SK-N-SH (cell line): ENCODE results near the gene CFDP1. TPM values are rescaled to one million over a fixed set of nuclear protein-coding genes. Genes with fewer than 3 reads are reported as not detected.
A peak's percentile ranks its signal among the peaks of the same experiment; 100 is the strongest.

Source experiments
- CTCF ChIA-PET: fragments of 300-600, 350-600 bp; formaldehyde crosslinking; extraction: SDS; loops from one replicate; lab custom pipeline; 2021; lab: Yijun Ruan, JAX
- POLR2A ChIA-PET: fragments of 350-600 bp; sonication (Branson Sonifier 250); formaldehyde crosslinking; extraction: SDS; loops from one replicate; lab custom pipeline; 2020; ENCODE audit warnings: antibody characterized with exemption, inconsistent platforms; lab: Yijun Ruan, JAX
- DNase-seq: peaks from one replicate; pipeline ENCODE4 v3.0.0; 2012
- H2AFZ ChIP-seq: fragments of 200-600 bp; sonication (generic); 2 replicates; pipeline ENCODE4 v1.8.1; 2016; ENCODE audit warnings: antibody characterized with exemption, mild to moderate bottlenecking, low read depth
- H3F3A ChIP-seq: fragments of 200-600 bp; sonication (generic); replicated peaks from 2 replicates; pipeline ENCODE3; 2016; ENCODE audit warnings: antibody characterized with exemption, mild to moderate bottlenecking; ENCODE audit not compliant: insufficient read depth
- H3K27ac ChIP-seq, 2 experiments: fragments of 200-500 bp in 1 of 2; fragments of 200-600 bp in 1 of 2; sonication (Bioruptor generic) in 1 of 2; sonication (generic), shearing (Covaris generic) in 1 of 2; 2 replicates each; pipeline versions ENCODE4 v1.5.1 to v1.6.1; 2014 to 2016; ENCODE audit warnings: low read depth in 2 of 2, inconsistent platforms in 1 of 2, low read length in 1 of 2, mild to moderate bottlenecking in 1 of 2, mixed read lengths in 1 of 2
- H3K27me3 ChIP-seq: fragments of 200-600 bp; sonication (generic), shearing (Covaris generic); 2 replicates; pipeline ENCODE4 v1.6.1; 2016; ENCODE audit warnings: mixed run types; ENCODE audit not compliant: insufficient read depth
- H3K36me3 ChIP-seq, 2 experiments: fragments of 200-500 bp in 1 of 2; fragments of 200-600 bp in 1 of 2; sonication (Bioruptor generic) in 1 of 2; sonication (generic) in 1 of 2; replicated peaks in 1 of 2; 2 replicates each; pipeline versions ENCODE3 to v1.5.1; 2014 to 2016; ENCODE audit warnings: low read length in 1 of 2, mild to moderate bottlenecking in 1 of 2; ENCODE audit not compliant: insufficient read depth in 2 of 2, control insufficient read depth in 1 of 2
- H3K4me1 ChIP-seq, 2 experiments: fragments of 200-500 bp in 1 of 2; fragments of 200-600 bp in 1 of 2; sonication (Bioruptor generic) in 1 of 2; sonication (generic), shearing (Covaris generic) in 1 of 2; 2 replicates each; pipeline versions ENCODE4 v1.5.1 to v1.6.1; 2014 to 2016; ENCODE audit warnings: low read depth in 1 of 2, low read length in 1 of 2, mixed run types in 1 of 2; ENCODE audit not compliant: insufficient read depth in 2 of 2, control insufficient read depth in 1 of 2
- H3K4me2 ChIP-seq: fragments of 200-600 bp; sonication (generic), shearing (Covaris generic); 2 replicates; pipeline ENCODE4 v1.6.1; 2017; ENCODE audit warnings: mixed run types
- H3K4me3 ChIP-seq, 2 experiments: fragments of 200-500 bp in 1 of 2; fragments of 200-600 bp in 1 of 2; sonication (Bioruptor generic) in 1 of 2; sonication (generic), shearing (Covaris generic) in 1 of 2; 2 replicates each; pipeline versions ENCODE4 v1.5.1 to v1.8.1; 2014 to 2016; ENCODE audit warnings: low read depth in 2 of 2, inconsistent platforms in 1 of 2, low read length in 1 of 2, mild to moderate bottlenecking in 1 of 2, mixed read lengths in 1 of 2, moderate library complexity in 1 of 2
- H3K79me2 ChIP-seq: fragments of 200-600 bp; sonication (generic); 2 replicates; pipeline ENCODE4 v1.8.1; 2017; ENCODE audit warnings: mild to moderate bottlenecking; ENCODE audit not compliant: insufficient read depth
- H3K9ac ChIP-seq: fragments of 200-600 bp; sonication (generic); 2 replicates; pipeline ENCODE4 v1.6.1; 2017; ENCODE audit warnings: mixed run types
- H3K9me2 ChIP-seq: fragments of 200-600 bp; sonication (generic); 2 replicates; pipeline ENCODE4 v1.6.1; 2017; ENCODE audit warnings: mixed run types
- H3K9me3 ChIP-seq: fragments of 200-600 bp; sonication (generic); 2 replicates; pipeline ENCODE4 v1.6.1; 2017; ENCODE audit warnings: mixed run types, mild to moderate bottlenecking, moderate library complexity
- H4K20me1 ChIP-seq: fragments of 200-600 bp; sonication (generic); 2 replicates; pipeline ENCODE4 v1.6.1; 2017; ENCODE audit warnings: mild to moderate bottlenecking, mixed run types; ENCODE audit not compliant: insufficient read depth
- ELF1 ChIP-seq: IDR thresholded peaks from 2 replicates; pipeline ENCODE4 v1.4.0; 2012
- EP300 ChIP-seq, 2 experiments: IDR thresholded peaks; 2 replicates each; pipeline versions ENCODE4 v1.4.0 to v1.6.1; 2012; ENCODE audit warnings: borderline replicate concordance in 1 of 2, low read depth in 1 of 2, low read length in 1 of 2
- EZH2phosphoT487 ChIP-seq: fragments of 200-600 bp; sonication (generic); IDR thresholded peaks from 2 replicates; pipeline ENCODE4 v1.6.1; 2017; ENCODE audit warnings: low read depth, mixed run types, mild to moderate bottlenecking, antibody characterized with exemption, moderate library complexity, borderline replicate concordance
- FOSL2 ChIP-seq: IDR thresholded peaks from 2 replicates; pipeline ENCODE4 v1.4.0; 2012; ENCODE audit warnings: low read depth, mild to moderate bottlenecking, moderate library complexity, borderline replicate concordance
- FOXM1 ChIP-seq: IDR thresholded peaks from 2 replicates; pipeline ENCODE4 v1.4.0; 2012; ENCODE audit warnings: low read depth, mild to moderate bottlenecking
- GABPA ChIP-seq: IDR thresholded peaks from 2 replicates; pipeline ENCODE4 v1.4.0; 2012; ENCODE audit warnings: low read depth, mild to moderate bottlenecking
- GATA2 ChIP-seq: sonication (generic); formaldehyde crosslinking; IDR thresholded peaks from 2 replicates; pipeline ENCODE4 v1.5.0; 2020; ENCODE audit warnings: mild to moderate bottlenecking, missing genetic modification reagents
- IRF3 ChIP-seq: fragments of 150-350 bp; IDR thresholded peaks from 2 replicates; pipeline ENCODE4 v1.6.1; 2016; ENCODE audit warnings: mild to moderate bottlenecking, low read depth, low read length
- MEF2A ChIP-seq: IDR thresholded peaks from 2 replicates; pipeline ENCODE4 v1.4.0; 2012; ENCODE audit warnings: low read depth, borderline replicate concordance
- MXI1 ChIP-seq: IDR thresholded peaks from 2 replicates; pipeline ENCODE4 v1.6.1; 2012; ENCODE audit warnings: mild to moderate bottlenecking, low read depth, low read length, improper control_type of control experiment
- POLR2AphosphoS5 ChIP-seq: IDR thresholded peaks from 2 replicates; pipeline ENCODE4 v1.6.1; 2012; ENCODE audit warnings: low read depth, low read length
- RAD21 ChIP-seq: IDR thresholded peaks from 2 replicates; pipeline ENCODE4 v1.6.1; 2012; ENCODE audit warnings: mild to moderate bottlenecking, low read length
- RCOR1 ChIP-seq: fragments of 150-350 bp; IDR thresholded peaks from 2 replicates; pipeline ENCODE4 v1.6.1; 2017; ENCODE audit warnings: antibody characterized with exemption, low read length
- SIN3A ChIP-seq: IDR thresholded peaks from 2 replicates; pipeline ENCODE4 v1.6.1; 2012; ENCODE audit warnings: low read depth, mild to moderate bottlenecking, low read length, moderate library complexity, borderline replicate concordance
- SMC3 ChIP-seq: IDR thresholded peaks from 2 replicates; pipeline ENCODE4 v1.6.1; 2012; ENCODE audit warnings: low read depth, low read length, improper control_type of control experiment
- TAF1 ChIP-seq: IDR thresholded peaks from 2 replicates; pipeline ENCODE4 v1.6.1; 2012; ENCODE audit warnings: low read depth, mild to moderate bottlenecking, low read length, moderate library complexity, borderline replicate concordance
- TCF12 ChIP-seq: IDR thresholded peaks from 2 replicates; pipeline ENCODE4 v1.4.0; 2012
- ZBTB33 ChIP-seq: IDR thresholded peaks from 2 replicates; pipeline ENCODE4 v1.4.0; 2012; ENCODE audit warnings: low read depth, borderline replicate concordance
- WGBS: methylation state at CpG from one replicate; pipeline ENCODE4 v1.1.6; 2017; ENCODE audit warnings: low lambda C conversion rate; 5-methylcytosine and 5-hydroxymethylcytosine counted together
- polyA plus RNA-seq, 3 experiments: library from polyadenylated mRNA; depleted of rRNA; stranded (reverse); fragments of >200 nt; gene quantifications; 2 replicates each; pipeline ENCODE4 v1.2.3, GENCODE V29; 2012
- TF ChIP-seq, protein P1 (sequence below): IDR thresholded peaks from 2 replicates; pipeline ENCODE4 v1.4.0; 2012; ENCODE audit warnings: low read depth
- TF ChIP-seq, protein P2 (sequence below): IDR thresholded peaks from 2 replicates; pipeline ENCODE4; 2012

Gene CFDP1
- polyA plus RNA-seq, 1 of the 3 experiments (the other 2 are of a cell fraction), result 46.0 TPM

- no peak for DNase-seq
- Histone ChIP-seq H3K36me3 (peaks cover 9 to 23% of the 10 kb centered on the region in 2 experiments), H3K9me2 (no peaks in the 10 kb centered on the region), H4K20me1 (no peaks in the 10 kb centered on the region), H3F3A (peaks cover 16% of the 10 kb centered on the region), H3K4me2 (no peak overlapping the region), H3K9me3 (no peaks in the 10 kb centered on the region), H3K27me3 (no peaks in the 10 kb centered on the region), H2AFZ (no peak overlapping the region), H3K9ac (no peak overlapping the region), H3K4me1 (peaks cover 7 to 33% of the 10 kb centered on the region in 2 experiments), H3K27ac (peak overlapping the region in 1 of 2 experiments; percentile 91; a peak in 1 of 4 replicates), H3K4me3 (no peak overlapping the region), H3K79me2 (peaks cover 12% of the 10 kb centered on the region; the same call in 1 of the 2 replicates)
- TF ChIP-seq TAF1, result no peak
- no peak for TF ChIP-seq ZBTB33
- TF ChIP-seq POLR2AphosphoS5, result no peak
- no peak for TF ChIP-seq TCF12
- TF ChIP-seq, protein P1, sequence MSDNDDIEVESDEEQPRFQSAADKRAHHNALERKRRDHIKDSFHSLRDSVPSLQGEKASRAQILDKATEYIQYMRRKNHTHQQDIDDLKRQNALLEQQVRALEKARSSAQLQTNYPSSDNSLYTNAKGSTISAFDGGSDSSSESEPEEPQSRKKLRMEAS, result no peak
- no peak for TF ChIP-seq MXI1
- no peak for TF ChIP-seq FOXM1
- TF ChIP-seq EP300 (IDR thresholded peaks at IDR 0.05; ENCODE audit: borderline replicate concordance in 1 of 2, low read depth in 1 of 2, low read length in 1 of 2), result no peak
- TF ChIP-seq FOSL2, result no peak
- TF ChIP-seq EZH2phosphoT487, result no peak
- no peak for TF ChIP-seq RAD21
- TF ChIP-seq SMC3, result no peak
- TF ChIP-seq SIN3A, result no peak
- WGBS, result 96% methylated on average over 1 of the region's 1 CpG
- ChIA-PET CTCF (interaction anchor here (1.8 to 5.5 kb wide), 2 partner anchors 145 to 180 kb away, joined by 18 to 24 read pairs; no protein-coding TSS in a partner anchor), POLR2A (no interaction called here)
Observed at GRCh38 chr16:75379339-75379738, 54.0 kb downstream of the CFDP1 start.

DNA sequence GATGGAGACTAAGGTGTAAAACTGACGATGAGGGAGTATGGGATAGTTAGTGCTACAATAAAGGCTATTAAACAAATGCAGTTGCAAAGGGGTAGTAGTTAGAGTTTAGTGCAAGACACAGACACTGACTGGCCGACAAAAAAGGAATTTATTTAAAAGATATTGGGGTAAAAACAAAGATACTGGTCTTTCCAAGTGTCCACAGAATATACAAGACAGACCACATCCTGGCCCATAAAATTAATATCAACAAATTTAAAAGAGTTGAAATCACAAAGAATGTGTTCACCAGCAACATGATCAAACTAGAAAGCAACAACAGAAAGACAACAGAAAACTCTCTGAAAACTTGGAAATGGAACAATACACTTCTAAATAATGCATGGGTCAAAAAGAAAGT lies 54.7 kb downstream of the CFDP1 start:
- Histone ChIP-seq H3K9ac (peak overlapping the region; percentile 40; the same call in 1 of the 2 replicates), H3K79me2 (peaks cover 4% of the 10 kb centered on the region; the same call in 1 of the 2 replicates), H3K4me1 (peaks cover 7 to 33% of the 10 kb centered on the region in 2 experiments), H2AFZ (no peak overlapping the region), H3K4me3 (no peak overlapping the region)
- TF ChIP-seq IRF3 (no peak), MXI1 (no peak), SIN3A (no peak), TCF12 (no peak), EZH2phosphoT487 (no peak), GATA2 (CRISPR knock-in tag) (no peak), TAF1 (no peak), MEF2A (no peak), ELF1 (no peak), FOXM1 (no peak), RCOR1 (no peak), RAD21 (no peak), GABPA (no peak)
- TF ChIP-seq, protein P2, sequence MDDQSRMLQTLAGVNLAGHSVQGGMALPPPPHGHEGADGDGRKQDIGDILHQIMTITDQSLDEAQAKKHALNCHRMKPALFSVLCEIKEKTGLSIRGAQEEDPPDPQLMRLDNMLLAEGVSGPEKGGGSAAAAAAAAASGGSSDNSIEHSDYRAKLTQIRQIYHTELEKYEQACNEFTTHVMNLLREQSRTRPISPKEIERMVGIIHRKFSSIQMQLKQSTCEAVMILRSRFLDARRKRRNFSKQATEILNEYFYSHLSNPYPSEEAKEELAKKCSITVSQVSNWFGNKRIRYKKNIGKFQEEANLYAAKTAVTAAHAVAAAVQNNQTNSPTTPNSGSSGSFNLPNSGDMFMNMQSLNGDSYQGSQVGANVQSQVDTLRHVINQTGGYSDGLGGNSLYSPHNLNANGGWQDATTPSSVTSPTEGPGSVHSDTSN, result no peak
- TF ChIP-seq, all 33 proteins: peak for 0
- DNase-seq, result no peak
- WGBS, result 87% methylated on average over 2 of the region's 2 CpGs
- ChIA-PET POLR2A (interaction anchor here (0.7 kb wide), 1 partner anchor 55 kb away, joined by 3 read pairs; no protein-coding TSS in a partner anchor), CTCF (interaction anchor here (1.1 to 5.5 kb wide), 4 partner anchors 128 to 179 kb away, joined by 3 to 26 read pairs (median 14); no protein-coding TSS in a partner anchor)
- Histone ChIP-seq H3K9me3 (no peaks in the 10 kb centered on the region), H3K27ac (peak overlapping the region; percentile 34 to 91; a peak in 3 of 4 replicates), H3K36me3 (peaks cover 9 to 23% of the 10 kb centered on the region in 2 experiments), H3K27me3 (no peaks in the 10 kb centered on the region), H3F3A (peaks cover 16% of the 10 kb centered on the region), H3K9me2 (no peaks in the 10 kb centered on the region), H4K20me1 (no peaks in the 10 kb centered on the region), H3K4me2 (no peak overlapping the region; the same call in 1 of the 2 replicates)
